H9 (cell line): ENCODE data around the gene EIF4E2. TPM values are rescaled to one million over a fixed set of nuclear protein-coding genes. Genes with fewer than 3 reads are reported as not detected.

Experiments used
- DNase-seq: peaks from one replicate; pipeline ENCODE4 v3.0.0-alpha.2; 2017
- H2AFZ ChIP-seq: one replicate; pipeline ENCODE4 v1.6.1; 2013; ENCODE audit warnings: mild to moderate bottlenecking, low read length, control low read depth, moderate library complexity
- H2AK5ac ChIP-seq: 2 replicates; pipeline ENCODE4 v1.6.1; 2013; ENCODE audit warnings: low read length, control low read depth, mixed read lengths; ENCODE audit not compliant: insufficient read length
- H2BK120ac ChIP-seq: one replicate; pipeline ENCODE4 v1.6.1; 2013; ENCODE audit warnings: low read depth, mild to moderate bottlenecking, low read length, control low read depth, inconsistent platforms; ENCODE audit not compliant: poor library complexity, severe bottlenecking
- H2BK12ac ChIP-seq: 2 replicates; pipeline ENCODE4 v1.6.1; 2013; ENCODE audit warnings: low read length, control low read depth, mixed read lengths, low read depth; ENCODE audit not compliant: insufficient read length
- H2BK15ac ChIP-seq: 2 replicates; pipeline ENCODE4 v1.6.1; 2013; ENCODE audit warnings: low read depth, low read length, control low read depth
- H2BK20ac ChIP-seq: one replicate; pipeline ENCODE4 v1.6.1; 2013; ENCODE audit warnings: low read depth, mild to moderate bottlenecking, low read length, control low read depth, inconsistent platforms; ENCODE audit not compliant: poor library complexity, severe bottlenecking
- H2BK5ac ChIP-seq: 2 replicates; pipeline ENCODE4 v1.6.1; 2013; ENCODE audit warnings: low read length, control low read depth, mixed read lengths; ENCODE audit not compliant: insufficient read length
- H3K14ac ChIP-seq: 2 replicates; pipeline ENCODE4 v1.6.1; 2013; ENCODE audit warnings: low read length, control low read depth; ENCODE audit not compliant: insufficient read depth
- H3K18ac ChIP-seq: 2 replicates; pipeline ENCODE4 v1.6.1; 2013; ENCODE audit warnings: low read depth, mild to moderate bottlenecking, mixed read lengths, low read length, control low read depth; ENCODE audit not compliant: insufficient read length
- H3K23ac ChIP-seq: 2 replicates; pipeline ENCODE4 v1.6.1; 2013; ENCODE audit warnings: low read length, control low read depth, mixed read lengths, low read depth; ENCODE audit not compliant: insufficient read length
- H3K23me2 ChIP-seq: 2 replicates; pipeline ENCODE4 v1.6.1; 2013; ENCODE audit warnings: low read depth, mild to moderate bottlenecking, mixed read lengths, low read length, control low read depth; ENCODE audit not compliant: insufficient read length, poor library complexity, severe bottlenecking
- H3K27ac ChIP-seq: 2 replicates; pipeline ENCODE4 v1.5.1; 2013; ENCODE audit warnings: low read length, control low read depth, mixed read lengths, low read depth; ENCODE audit not compliant: insufficient read length
- H3K27me3 ChIP-seq: 2 replicates; pipeline ENCODE4 v1.6.1; 2013; ENCODE audit warnings: low read length, control low read depth, inconsistent platforms; ENCODE audit not compliant: insufficient read depth
- H3K4ac ChIP-seq: 2 replicates; pipeline ENCODE4 v1.6.1; 2013; ENCODE audit warnings: low read depth, mild to moderate bottlenecking, control low read depth, inconsistent platforms, low read length, moderate library complexity
- H3K4me1 ChIP-seq: 2 replicates; pipeline ENCODE4 v1.6.1; 2013; ENCODE audit warnings: low read length, control low read depth, inconsistent platforms; ENCODE audit not compliant: insufficient read depth
- H3K4me2 ChIP-seq: 2 replicates; pipeline ENCODE4 v1.6.1; 2013; ENCODE audit warnings: low read length, control low read depth, mixed read lengths; ENCODE audit not compliant: insufficient read length, insufficient read depth
- H3K56ac ChIP-seq: 2 replicates; pipeline ENCODE4 v1.6.1; 2013; ENCODE audit warnings: low read depth, mild to moderate bottlenecking, mixed read lengths, low read length, control low read depth; ENCODE audit not compliant: insufficient read length
- H3K79me1 ChIP-seq: 2 replicates; pipeline ENCODE4 v1.6.1; 2013; ENCODE audit warnings: low read depth, mild to moderate bottlenecking, moderate library complexity, low read length, control low read depth, inconsistent platforms; ENCODE audit not compliant: insufficient read depth, poor library complexity, severe bottlenecking
- H3K79me2 ChIP-seq: 2 replicates; pipeline ENCODE4 v1.6.1; 2013; ENCODE audit warnings: low read length, control low read depth, inconsistent platforms; ENCODE audit not compliant: insufficient read depth
- H3K9ac ChIP-seq: 2 replicates; pipeline ENCODE4 v1.6.1; 2013; ENCODE audit warnings: low read length, control low read depth, mixed read lengths; ENCODE audit not compliant: insufficient read length; ENCODE audit errors: extremely low read depth
- H3K9me3 ChIP-seq: one replicate; pipeline ENCODE4 v1.6.1; 2013; ENCODE audit warnings: low read depth, low read length, inconsistent platforms; ENCODE audit not compliant: control insufficient read depth
- H3T11ph ChIP-seq: one replicate; pipeline ENCODE4 v1.6.1; 2013; ENCODE audit warnings: mild to moderate bottlenecking, low read length, control low read depth, inconsistent platforms
- H4K20me1 ChIP-seq: one replicate; pipeline ENCODE4 v1.6.1; 2013; ENCODE audit not compliant: control insufficient read depth, insufficient read length, insufficient read depth
- H4K5ac ChIP-seq: 2 replicates; pipeline ENCODE4 v1.6.1; 2013; ENCODE audit warnings: low read depth, mild to moderate bottlenecking, mixed read lengths, low read length, control low read depth; ENCODE audit not compliant: insufficient read length
- H4K8ac ChIP-seq: replicated peaks from 2 replicates; pipeline ENCODE4 v1.6.1; 2013; ENCODE audit warnings: low read length, control low read depth, mixed read lengths, low read depth; ENCODE audit not compliant: insufficient read length
- H4K91ac ChIP-seq: 2 replicates; pipeline ENCODE4 v1.6.1; 2013; ENCODE audit warnings: low read depth, mild to moderate bottlenecking, moderate library complexity, mixed read lengths, low read length, control low read depth; ENCODE audit not compliant: insufficient read length
- H3K27ac Mint-ChIP-seq, 3 experiments: 2 replicates in 2 of 3; 3 replicates in 1 of 3; pipeline ENCODE4 v1.8.0; 2020 to 2021; ENCODE audit warnings: mixed read lengths in 3 of 3, mild to moderate bottlenecking in 1 of 3, moderate library complexity in 1 of 3
- H3K27me3 Mint-ChIP-seq: 2 replicates; pipeline ENCODE4 v1.8.0; 2021; ENCODE audit warnings: low read depth, mild to moderate bottlenecking, moderate library complexity, mixed read lengths
- H3K36me3 Mint-ChIP-seq, 3 experiments: 2 replicates in 2 of 3; 3 replicates in 1 of 3; pipeline ENCODE4 v1.8.0; 2020 to 2021; ENCODE audit warnings: low read depth in 3 of 3, mixed read lengths in 3 of 3; ENCODE audit not compliant: insufficient read depth in 1 of 3
- H3K4me1 Mint-ChIP-seq, 2 experiments: 2 replicates each; pipeline ENCODE4 v1.8.0; 2020; ENCODE audit warnings: mixed read lengths in 2 of 2
- H3K4me3 Mint-ChIP-seq, 2 experiments: 2 replicates in 1 of 2; 3 replicates in 1 of 2; pipeline ENCODE4 v1.8.0; 2020 to 2021; ENCODE audit warnings: mild to moderate bottlenecking in 2 of 2, mixed read lengths in 2 of 2, moderate library complexity in 1 of 2
- H3K9me3 Mint-ChIP-seq, 2 experiments: 2 replicates in 1 of 2; 3 replicates in 1 of 2; pipeline ENCODE4 v1.8.0; 2020; ENCODE audit warnings: mild to moderate bottlenecking in 2 of 2, mixed read lengths in 2 of 2, moderate library complexity in 1 of 2
- WGBS: extraction: QIAGEN DNeasy Blood & Tissue Kit; methylation state at CpG from one replicate; pipeline ENCODE4 v1.1.7; 2013; ENCODE audit warnings: missing lambda C conversion rate, low lambda C conversion rate, mixed read lengths; ENCODE audit not compliant: insufficient read length; ENCODE audit errors: extremely low coverage; 5-methylcytosine and 5-hydroxymethylcytosine counted together
- total RNA-seq: library from RNA; stranded (reverse); gene quantifications from 2 replicates; pipeline ENCODE4 v1.2.1, GENCODE V29; 2021
- TF ChIP-seq, protein P1 (sequence below): fragments of 200-600 bp; sonication (generic); conservative IDR thresholded peaks from 3 replicates; pipeline ENCODE4 v1.8.0; 2021; ENCODE audit warnings: antibody characterized with exemption, mild to moderate bottlenecking

The EIF4E2 gene
- total RNA-seq, 1 experiment from 2014 or later = 109 TPM

DNA sequence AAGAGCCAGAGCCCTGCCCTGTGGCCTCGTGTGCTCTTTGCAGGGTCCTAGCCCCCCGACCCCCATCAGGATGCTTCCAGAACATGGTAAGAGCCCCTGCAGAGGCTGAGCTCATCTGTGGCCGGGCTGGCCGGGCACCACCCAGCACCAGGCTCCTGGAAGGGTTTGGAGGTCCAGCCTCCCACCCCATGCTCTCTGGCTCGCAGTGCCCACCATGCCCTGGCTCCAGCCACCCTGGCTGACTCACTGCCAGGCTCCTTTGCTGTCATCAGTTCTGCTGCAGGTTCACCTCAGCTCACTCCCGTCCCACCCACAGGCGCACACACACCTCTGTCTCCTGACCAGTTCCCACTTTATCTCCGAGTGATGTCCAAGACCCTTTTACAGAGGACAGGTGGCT is 37.5 kb downstream of the EIF4E2 start:
- H3K9me3 ChIP-seq = no peaks in the 10 kb centered on the region
- H3K9ac ChIP-seq = no peak overlapping the region
- H2BK20ac ChIP-seq = no peak overlapping the region
- no peak overlapping the region for H3K18ac ChIP-seq
- H2BK120ac ChIP-seq = no peak overlapping the region
- no peak overlapping the region for H2BK12ac ChIP-seq
- no peak overlapping the region for H3T11ph ChIP-seq
- no peak overlapping the region for H3K4ac ChIP-seq
- H2AFZ ChIP-seq = no peak overlapping the region
- Mint-ChIP-seq H3K36me3 (peaks cover 10 to 19% (median 17%) of the 10 kb centered on the region in 3 experiments; a peak in 6 of 7 replicates), H3K4me3 (no peak overlapping the region), H3K27me3 (peaks cover 3% of the 10 kb centered on the region; the same call in 1 of the 2 replicates), H3K4me1 (peaks cover 28 to 33% of the 10 kb centered on the region in 2 experiments), H3K27ac (peak overlapping the region in 1 of 3 experiments; percentile 65; a peak in 1 of 7 replicates), H3K9me3 (peaks cover 0 to 12% of the 10 kb centered on the region in 2 experiments; a peak in 3 of 5 replicates)
- H4K91ac ChIP-seq = no peak overlapping the region
- H4K5ac ChIP-seq = no peak overlapping the region
- H2AK5ac ChIP-seq = no peak overlapping the region
- no CpG with 5 or more reads among the region's 8 CpGs for WGBS
- H4K20me1 ChIP-seq = no peaks in the 10 kb centered on the region
- no peak overlapping the region for H2BK15ac ChIP-seq
- H2BK5ac ChIP-seq = no peak overlapping the region
- H3K23me2 ChIP-seq = no peaks in the 10 kb centered on the region
- no peak overlapping the region for H3K23ac ChIP-seq
- no peak overlapping the region for H3K56ac ChIP-seq
- TF ChIP-seq, protein P1, sequence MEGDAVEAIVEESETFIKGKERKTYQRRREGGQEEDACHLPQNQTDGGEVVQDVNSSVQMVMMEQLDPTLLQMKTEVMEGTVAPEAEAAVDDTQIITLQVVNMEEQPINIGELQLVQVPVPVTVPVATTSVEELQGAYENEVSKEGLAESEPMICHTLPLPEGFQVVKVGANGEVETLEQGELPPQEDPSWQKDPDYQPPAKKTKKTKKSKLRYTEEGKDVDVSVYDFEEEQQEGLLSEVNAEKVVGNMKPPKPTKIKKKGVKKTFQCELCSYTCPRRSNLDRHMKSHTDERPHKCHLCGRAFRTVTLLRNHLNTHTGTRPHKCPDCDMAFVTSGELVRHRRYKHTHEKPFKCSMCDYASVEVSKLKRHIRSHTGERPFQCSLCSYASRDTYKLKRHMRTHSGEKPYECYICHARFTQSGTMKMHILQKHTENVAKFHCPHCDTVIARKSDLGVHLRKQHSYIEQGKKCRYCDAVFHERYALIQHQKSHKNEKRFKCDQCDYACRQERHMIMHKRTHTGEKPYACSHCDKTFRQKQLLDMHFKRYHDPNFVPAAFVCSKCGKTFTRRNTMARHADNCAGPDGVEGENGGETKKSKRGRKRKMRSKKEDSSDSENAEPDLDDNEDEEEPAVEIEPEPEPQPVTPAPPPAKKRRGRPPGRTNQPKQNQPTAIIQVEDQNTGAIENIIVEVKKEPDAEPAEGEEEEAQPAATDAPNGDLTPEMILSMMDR = no peak
- H3K4me1 ChIP-seq = no peaks in the 10 kb centered on the region
- H4K8ac ChIP-seq = no peak overlapping the region
- H3K27me3 ChIP-seq = no peaks in the 10 kb centered on the region
- H3K4me2 ChIP-seq = no peak overlapping the region
- no peak for DNase-seq
- H3K79me1 ChIP-seq = no peaks in the 10 kb centered on the region
- H3K79me2 ChIP-seq = no peaks in the 10 kb centered on the region
- H3K27ac ChIP-seq = no peak overlapping the region
- H3K14ac ChIP-seq = no peak overlapping the region
